Hypothalamus (tissue), 51 donors: ENCODE measurements around the gene DUSP3.
"Not testable (repeated sequence)": the region's sequence is repeated elsewhere in the genome, so short reads cannot be mapped to it uniquely, and the experiment has no call there.

Experiments
- DNase-seq, 51 donors: peaks; one replicate each; lab custom pipeline; 2025; lab: John Stamatoyannopoulos, UW

DUSP3 gene

GRCh38 chr17:43803758-43804157 lies 25.0 kb upstream of the DUSP3 start:
- DNase-seq: no peak

GRCh38 chr17:43801844-43802243 lies 23.1 kb upstream of the DUSP3 start:
- no peak for DNase-seq

GRCh38 chr17:43800736-43801135 lies 22.0 kb upstream of the DUSP3 start:
- DNase-seq: peak in 3 of 51 donors; percentile 8 to 37 (median 24)

- DNase-seq: no peak
These were observed 20.3 kb upstream of the DUSP3 start for GRCh38 chr17:43799047-43799446.

- DNase-seq: not testable (repeated sequence)
These were observed 19.2 kb upstream of the DUSP3 start for GRCh38 chr17:43798024-43798423.

- DNase-seq: not testable (repeated sequence)
These were observed 13.9 kb upstream of the DUSP3 start for GRCh38 chr17:43792668-43793067.

GRCh38 chr17:43791589-43791988 lies 12.8 kb upstream of the DUSP3 start:
- DNase-seq: peak in 1 of 51 donors; percentile 17

GRCh38 chr17:43790311-43790940 lies 11.6 kb upstream of the DUSP3 start:
- peak in 1 of 51 donors; percentile 16 for DNase-seq

GRCh38 chr17:43789482-43789881 lies 10.7 kb upstream of the DUSP3 start:
- DNase-seq: no peak

GRCh38 chr17:43788540-43788939 lies 9.8 kb upstream of the DUSP3 start:
- no peak for DNase-seq

- no peak for DNase-seq
These were observed 9.0 kb upstream of the DUSP3 start for GRCh38 chr17:43787728-43788127.

GRCh38 chr17:43784628-43785101 lies 5.9 kb upstream of the DUSP3 start:
- DNase-seq: peak in 2 of 51 donors; percentile 19 to 48

GRCh38 chr17:43784068-43784467 lies 5.3 kb upstream of the DUSP3 start:
- DNase-seq: no peak

GRCh38 chr17:43782913-43783680 lies 4.3 kb upstream of the DUSP3 start:
- no peak for DNase-seq

- no peak for DNase-seq
These were observed 1.4 kb upstream of the DUSP3 start, which contains the start of gene CFAP97D1 for GRCh38 chr17:43780135-43780534. Gene CFAP97D1 (plus strand): TSS chr17:43780435. CDS start chr17:43780463, 28 bp downstream.

- peak in 7 of 51 donors; percentile 39 to 71 (median 57) for DNase-seq
These were observed 658 bp upstream of the DUSP3 start for GRCh38 chr17:43779145-43780125.

GRCh38 chr17:43774304-43775250 lies 4.2 kb downstream of the DUSP3 start:
- DNase-seq: no peak

- DNase-seq: peak in 6 of 51 donors; percentile 19 to 34 (median 24)
These were observed 5.7 kb downstream of the DUSP3 start for GRCh38 chr17:43772877-43773648.

GRCh38 chr17:43771463-43771862 lies 7.3 kb downstream of the DUSP3 start:
- no peak for DNase-seq
